Immature natural killer cell (primary cell): ENCODE results near the gene TGFB2. TPM values are rescaled to one million over a fixed set of nuclear protein-coding genes. Genes with fewer than 3 reads are reported as not detected.

Experiments
- DNase-seq, 3 donors: peaks; one replicate each; pipeline ENCODE4 v3.0.0; 2022; ENCODE audit warnings: mixed read lengths in 1 of 3
- H3K27ac Mint-ChIP-seq, 6 donors: one replicate each; pipeline ENCODE4 v1.8.0; 2020; ENCODE audit warnings: mixed read lengths in 6 of 6, mild to moderate bottlenecking in 5 of 6, inconsistent platforms in 4 of 6, moderate library complexity in 3 of 6
- H3K27me3 Mint-ChIP-seq, 3 donors: one replicate each; pipeline ENCODE4 v1.8.0; 2020 to 2021; ENCODE audit warnings: low read depth in 3 of 3, mild to moderate bottlenecking in 3 of 3, mixed read lengths in 3 of 3, moderate library complexity in 3 of 3, inconsistent platforms in 1 of 3
- H3K36me3 Mint-ChIP-seq, 3 donors: one replicate each; pipeline ENCODE4 v1.8.0; 2020; ENCODE audit warnings: mixed read lengths in 3 of 3, inconsistent platforms in 2 of 3, mild to moderate bottlenecking in 2 of 3
- H3K4me1 Mint-ChIP-seq, 2 donors: one replicate each; pipeline ENCODE4 v1.8.0; 2020; ENCODE audit warnings: inconsistent platforms in 2 of 2, mild to moderate bottlenecking in 2 of 2, mixed read lengths in 2 of 2, moderate library complexity in 1 of 2
- H3K4me3 Mint-ChIP-seq, 5 donors: one replicate each; pipeline ENCODE4 v1.8.0; 2020; ENCODE audit warnings: mild to moderate bottlenecking in 5 of 5, mixed read lengths in 5 of 5, inconsistent platforms in 3 of 5, moderate library complexity in 3 of 5
- H3K9me3 Mint-ChIP-seq, 6 donors: one replicate each; pipeline ENCODE4 v1.8.0; 2020; ENCODE audit warnings: mild to moderate bottlenecking in 6 of 6, mixed read lengths in 6 of 6, inconsistent platforms in 4 of 6, moderate library complexity in 3 of 6
- polyA plus RNA-seq, 3 donors: library from polyadenylated mRNA; unstranded; fragments of 300-500 nt; fragmentation: Illumina TruSeq; gene quantifications; one replicate each; pipeline ENCODE4 v1.2.3, GENCODE V29; 2021

TGFB2 gene
- polyA plus RNA-seq, 3 donors from 2014 or later: 0.07 TPM; not detected in 2

DNA sequence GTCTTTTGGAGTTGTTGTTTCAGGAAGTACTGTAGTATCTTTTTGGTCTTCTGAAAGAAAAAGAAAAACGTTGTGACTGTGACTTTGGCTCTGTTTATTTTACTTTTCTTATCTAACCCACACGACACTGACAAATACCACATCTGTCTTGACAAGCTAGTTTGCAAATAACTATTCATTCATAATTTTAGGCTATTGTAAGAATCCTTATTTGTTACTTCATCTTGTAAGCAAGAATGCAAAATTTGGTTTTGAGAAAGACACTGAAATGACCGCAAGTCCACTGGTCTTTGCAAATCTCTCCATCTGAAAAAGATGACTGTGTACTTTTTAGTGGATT, 12.7 kb downstream of the TGFB2 start:
- H3K9me3 Mint-ChIP-seq: no peaks in the 10 kb centered on the region
- no peaks in the 10 kb centered on the region for H3K36me3 Mint-ChIP-seq
- no peak overlapping the region for H3K4me3 Mint-ChIP-seq

DNA sequence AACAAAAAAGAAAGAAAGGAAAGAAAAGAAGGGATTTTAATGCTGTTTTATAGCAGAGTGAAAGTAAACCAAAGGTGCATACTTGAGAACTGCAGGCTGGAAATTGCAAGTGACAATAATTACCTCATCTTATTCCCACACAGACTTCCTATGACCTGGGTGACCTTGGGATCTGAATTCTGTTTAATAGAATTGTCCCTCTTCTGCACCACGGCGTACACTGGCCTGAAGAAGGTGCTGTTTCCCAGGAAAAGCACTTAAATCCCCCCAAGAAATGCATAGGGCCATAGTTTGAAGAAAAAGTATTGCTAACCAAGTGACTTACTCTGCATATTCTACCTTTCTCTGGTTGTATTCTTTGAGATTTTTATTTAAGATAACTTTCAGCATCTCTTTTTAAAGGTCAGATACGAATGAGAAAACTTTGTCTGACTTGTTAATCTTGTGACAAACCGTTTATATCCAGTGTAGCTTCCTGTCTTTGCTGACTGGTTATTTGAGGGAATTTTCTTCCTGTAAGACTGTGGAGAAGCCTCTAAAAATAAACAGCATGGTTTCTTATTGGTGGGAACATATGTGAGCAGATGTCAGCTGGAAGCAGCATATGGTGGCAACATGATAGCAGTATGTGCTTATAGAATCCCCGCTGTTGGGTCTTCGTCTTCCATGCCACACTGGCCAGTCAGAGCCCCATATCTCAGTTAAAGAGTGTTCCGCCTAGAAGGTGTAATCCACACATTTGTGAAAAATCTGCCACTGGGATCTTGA, 16.3 kb downstream of the TGFB2 start:
- Mint-ChIP-seq H3K9me3 (no peaks in the 10 kb centered on the region), H3K4me3 (no peak overlapping the region), H3K4me1 (no peaks in the 10 kb centered on the region)

More for the DNA sequence above, 12.7 kb downstream of the TGFB2 start:
- H3K27me3 Mint-ChIP-seq: no peaks in the 10 kb centered on the region
- H3K27ac Mint-ChIP-seq: no peak overlapping the region
- DNase-seq: no peak
- no peaks in the 10 kb centered on the region for H3K4me1 Mint-ChIP-seq

DNA sequence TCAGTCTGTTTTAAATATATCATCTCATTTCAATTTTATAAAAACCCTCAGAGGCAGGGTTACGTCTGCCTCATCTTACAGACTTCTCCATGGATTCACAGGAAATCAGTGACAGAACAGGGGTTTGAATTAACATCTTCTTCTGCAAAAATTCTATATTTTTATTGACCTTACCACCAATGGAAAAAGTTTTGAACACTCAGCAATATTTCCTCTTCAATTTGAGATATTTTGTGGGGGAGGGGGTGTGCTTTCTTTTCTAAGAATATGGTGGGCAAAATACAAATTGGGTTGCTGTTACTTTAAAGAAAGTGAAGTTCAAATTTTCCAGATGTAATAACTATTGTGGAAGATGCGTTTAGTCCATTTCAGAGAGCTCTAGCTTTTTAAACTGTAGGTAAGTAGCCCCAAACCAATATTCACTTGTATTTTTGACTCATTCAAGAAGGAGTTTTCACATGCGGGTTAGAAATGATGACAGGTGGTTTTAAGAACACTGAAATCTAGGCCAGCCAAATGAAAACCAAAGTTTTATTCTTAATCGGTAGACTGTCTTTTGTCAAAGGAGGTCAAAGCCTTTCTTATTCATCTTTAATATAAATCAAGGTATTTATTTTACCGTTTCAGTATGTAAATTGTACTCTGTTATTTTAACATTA, 17.4 kb downstream of the TGFB2 start:
- H3K4me3 Mint-ChIP-seq: no peak overlapping the region
- no peak overlapping the region for H3K27ac Mint-ChIP-seq
- no peaks in the 10 kb centered on the region for H3K4me1 Mint-ChIP-seq
- no peaks in the 10 kb centered on the region for H3K27me3 Mint-ChIP-seq
- H3K36me3 Mint-ChIP-seq: no peaks in the 10 kb centered on the region
- H3K9me3 Mint-ChIP-seq: no peaks in the 10 kb centered on the region
- DNase-seq: no peak

More for the DNA sequence above, 16.3 kb downstream of the TGFB2 start:
- no peak for DNase-seq
- H3K36me3 Mint-ChIP-seq: no peaks in the 10 kb centered on the region
- H3K27ac Mint-ChIP-seq: no peak overlapping the region
- H3K27me3 Mint-ChIP-seq: no peaks in the 10 kb centered on the region

DNA sequence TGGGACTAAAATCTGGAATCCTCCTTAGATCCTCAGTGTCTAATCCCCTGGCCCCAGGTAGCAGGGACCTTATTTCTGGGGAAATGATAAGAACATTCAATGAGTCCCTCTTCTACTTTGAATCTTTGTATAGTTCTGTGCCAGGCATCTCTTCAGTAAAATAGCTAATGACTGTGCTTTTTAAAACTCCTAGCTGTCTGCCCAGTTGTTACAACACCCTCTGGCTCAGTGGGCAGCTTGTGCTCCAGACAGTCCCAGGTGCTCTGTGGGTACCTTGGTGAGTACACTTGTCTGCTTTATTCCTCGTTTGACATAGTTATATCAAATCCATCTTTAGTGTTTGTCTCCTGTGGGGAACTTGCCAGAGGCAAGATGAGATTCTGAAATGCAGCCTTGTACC, 18.0 kb downstream of the TGFB2 start:
- Mint-ChIP-seq H3K9me3 (no peaks in the 10 kb centered on the region), H3K27ac (no peak overlapping the region), H3K4me1 (no peaks in the 10 kb centered on the region), H3K4me3 (no peak overlapping the region), H3K36me3 (no peaks in the 10 kb centered on the region), H3K27me3 (no peaks in the 10 kb centered on the region)
- DNase-seq: no peak

DNA sequence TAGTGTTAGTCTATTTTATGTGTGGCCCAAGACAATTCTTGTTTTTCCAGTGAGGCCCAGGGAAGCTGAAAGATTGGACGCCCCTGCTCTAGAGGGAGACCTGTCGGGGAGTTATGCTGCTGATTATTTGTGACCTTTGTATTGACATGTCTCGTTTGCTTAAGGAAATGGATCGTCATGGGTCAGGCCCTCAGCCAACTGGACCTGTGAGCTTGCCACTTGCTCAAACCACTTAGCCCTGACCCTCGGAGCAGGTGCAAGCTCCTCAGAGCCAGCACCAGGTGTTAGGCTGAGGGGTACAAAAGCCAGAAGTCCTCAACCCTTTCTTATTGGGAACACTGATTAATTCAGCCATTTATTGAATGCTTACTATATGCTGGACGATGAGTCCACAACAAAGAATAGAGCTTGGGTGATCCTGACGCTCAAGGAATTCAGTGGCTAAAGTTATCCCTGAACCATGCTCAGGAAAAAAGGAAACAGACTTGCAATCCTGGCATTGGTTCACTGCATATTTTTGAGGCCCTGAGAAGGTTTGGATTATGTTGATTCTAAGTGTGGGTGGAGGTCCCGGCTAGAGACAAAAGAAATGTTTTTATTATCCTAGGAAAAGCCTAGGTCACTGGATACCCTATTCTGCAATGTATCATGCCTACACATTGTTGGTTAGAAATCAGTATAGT, 19.0 kb downstream of the TGFB2 start:
- no peaks in the 10 kb centered on the region for H3K36me3 Mint-ChIP-seq
- no peaks in the 10 kb centered on the region for H3K9me3 Mint-ChIP-seq
- H3K27ac Mint-ChIP-seq: no peak overlapping the region
- H3K4me3 Mint-ChIP-seq: no peak overlapping the region
- H3K4me1 Mint-ChIP-seq: no peaks in the 10 kb centered on the region
- H3K27me3 Mint-ChIP-seq: no peaks in the 10 kb centered on the region
- no peak for DNase-seq

DNA sequence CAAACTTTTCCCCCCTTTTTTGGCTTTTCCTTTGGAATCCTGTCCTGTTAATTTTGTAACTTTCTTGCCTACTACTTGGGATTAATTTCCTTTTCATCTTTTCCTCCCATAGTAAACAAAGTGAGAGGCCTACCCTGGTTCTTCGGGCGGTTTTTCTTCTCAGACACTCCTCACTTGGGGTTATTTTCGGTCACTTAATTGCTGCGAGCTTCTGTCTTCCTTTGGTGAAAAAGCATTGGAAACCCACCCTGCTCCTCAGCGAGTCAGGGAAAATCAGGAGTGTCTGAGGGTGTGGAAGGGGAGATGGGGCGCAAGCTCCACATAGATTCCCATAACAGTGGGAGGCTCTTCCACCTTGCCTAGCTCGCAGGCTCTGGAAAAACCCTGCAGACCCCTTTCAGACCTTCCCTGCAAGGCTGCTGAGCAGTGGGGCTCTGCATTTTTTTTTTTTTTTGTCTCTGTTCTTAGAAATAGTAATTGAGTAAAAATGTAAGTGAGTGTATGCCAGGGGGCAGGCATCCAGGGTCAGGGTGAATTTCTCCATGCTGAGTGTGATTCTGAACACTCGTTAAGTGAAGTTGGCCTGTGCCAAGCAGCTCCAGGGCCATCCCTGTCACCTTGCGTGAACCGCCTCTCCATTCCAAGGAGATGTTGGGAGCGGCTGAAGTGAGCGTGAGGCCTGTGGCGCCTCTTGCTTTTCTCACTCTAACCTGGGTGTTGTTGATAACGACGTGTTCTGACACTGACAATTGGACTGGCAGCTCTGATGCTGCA, 20.3 kb downstream of the TGFB2 start:
- Mint-ChIP-seq H3K9me3 (no peaks in the 10 kb centered on the region), H3K27ac (no peak overlapping the region), H3K4me3 (no peak overlapping the region), H3K27me3 (no peaks in the 10 kb centered on the region), H3K36me3 (no peaks in the 10 kb centered on the region), H3K4me1 (no peaks in the 10 kb centered on the region)
- no peak for DNase-seq

DNA sequence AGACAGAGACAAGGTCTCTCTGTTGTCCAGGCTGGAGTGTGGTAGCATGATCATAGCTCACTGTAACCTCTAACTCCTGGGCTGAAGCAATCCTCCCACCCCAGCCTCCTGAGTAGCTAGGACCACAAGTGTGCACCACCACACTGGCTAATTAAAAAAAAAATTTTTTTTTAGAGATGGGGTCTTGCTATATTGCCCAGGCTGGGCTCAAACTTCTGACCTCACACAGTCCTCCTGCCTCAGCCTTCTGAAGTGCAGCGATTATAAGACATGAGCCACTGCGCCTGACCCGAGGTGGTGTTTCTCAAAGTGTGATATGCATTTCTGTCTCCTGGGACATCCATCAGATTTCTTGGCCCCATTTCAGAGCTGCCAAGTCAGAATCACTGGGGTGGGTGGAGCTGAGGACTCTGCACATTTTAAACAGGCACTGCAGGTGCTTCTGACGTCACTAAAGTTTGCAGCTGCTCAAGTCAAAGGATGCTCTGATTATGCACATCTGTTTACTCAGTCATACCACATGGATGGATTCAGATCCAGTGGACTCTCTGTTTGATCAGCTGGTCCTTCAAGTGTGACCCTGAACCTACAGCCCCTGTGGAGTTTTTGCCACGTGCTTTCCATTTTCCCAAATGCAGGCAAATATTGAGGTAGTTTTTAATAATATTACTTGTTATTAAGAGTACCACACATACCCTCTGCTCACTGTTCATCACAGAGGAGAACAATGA, 21.4 kb downstream of the TGFB2 start:
- Mint-ChIP-seq H3K4me1 (no peaks in the 10 kb centered on the region), H3K36me3 (no peaks in the 10 kb centered on the region), H3K9me3 (no peaks in the 10 kb centered on the region), H3K27me3 (no peaks in the 10 kb centered on the region), H3K27ac (no peak overlapping the region), H3K4me3 (no peak overlapping the region)
- DNase-seq: no peak

DNA sequence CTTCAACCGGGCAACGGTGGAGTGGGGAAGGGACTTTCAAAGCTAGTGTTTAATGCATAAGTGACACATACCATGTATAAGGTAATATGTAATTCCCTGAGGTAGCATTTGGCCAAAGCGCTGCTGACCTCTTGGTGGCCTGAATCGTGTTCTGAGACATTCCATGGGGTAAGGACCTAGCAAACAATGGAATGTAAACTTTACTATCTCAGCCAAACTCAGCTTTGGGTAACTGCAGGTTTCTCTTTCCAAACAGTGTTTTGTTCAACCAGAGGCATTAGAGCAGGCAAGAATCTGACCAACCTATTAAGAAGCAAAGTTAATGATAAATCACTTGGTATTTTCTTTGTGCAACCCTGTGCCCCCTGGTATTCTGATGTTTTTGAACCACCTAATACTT, 22.0 kb downstream of the TGFB2 start:
- no peaks in the 10 kb centered on the region for H3K4me1 Mint-ChIP-seq
- H3K36me3 Mint-ChIP-seq: no peaks in the 10 kb centered on the region
- H3K27me3 Mint-ChIP-seq: no peaks in the 10 kb centered on the region
- no peak for DNase-seq
- H3K9me3 Mint-ChIP-seq: no peaks in the 10 kb centered on the region
- H3K27ac Mint-ChIP-seq: no peak overlapping the region
- H3K4me3 Mint-ChIP-seq: no peak overlapping the region

DNA sequence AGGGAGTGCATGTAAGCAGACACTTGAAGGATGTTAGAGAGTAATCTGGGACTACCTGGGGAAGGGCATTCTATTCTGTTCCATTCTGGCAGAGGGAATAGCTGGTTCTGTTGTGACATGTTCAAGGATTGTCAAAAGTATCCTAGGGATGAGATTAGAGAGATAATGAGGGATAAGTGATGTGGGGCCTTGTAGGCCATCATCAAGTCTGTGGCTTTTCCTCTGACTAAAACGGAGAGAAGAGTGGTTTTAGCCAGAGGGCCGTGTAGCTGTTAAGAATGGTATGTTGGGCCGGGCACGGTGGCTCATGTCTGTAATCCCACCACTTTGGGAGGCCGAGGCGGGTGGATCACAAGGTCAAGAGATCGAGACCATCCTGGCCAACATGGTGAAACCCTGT, 23.6 kb downstream of the TGFB2 start:
- no peaks in the 10 kb centered on the region for H3K36me3 Mint-ChIP-seq
- H3K27ac Mint-ChIP-seq: no peak overlapping the region
- H3K9me3 Mint-ChIP-seq: no peaks in the 10 kb centered on the region
- H3K4me3 Mint-ChIP-seq: no peak overlapping the region
- DNase-seq: no peak
- H3K27me3 Mint-ChIP-seq: no peaks in the 10 kb centered on the region
- H3K4me1 Mint-ChIP-seq: no peaks in the 10 kb centered on the region

DNA sequence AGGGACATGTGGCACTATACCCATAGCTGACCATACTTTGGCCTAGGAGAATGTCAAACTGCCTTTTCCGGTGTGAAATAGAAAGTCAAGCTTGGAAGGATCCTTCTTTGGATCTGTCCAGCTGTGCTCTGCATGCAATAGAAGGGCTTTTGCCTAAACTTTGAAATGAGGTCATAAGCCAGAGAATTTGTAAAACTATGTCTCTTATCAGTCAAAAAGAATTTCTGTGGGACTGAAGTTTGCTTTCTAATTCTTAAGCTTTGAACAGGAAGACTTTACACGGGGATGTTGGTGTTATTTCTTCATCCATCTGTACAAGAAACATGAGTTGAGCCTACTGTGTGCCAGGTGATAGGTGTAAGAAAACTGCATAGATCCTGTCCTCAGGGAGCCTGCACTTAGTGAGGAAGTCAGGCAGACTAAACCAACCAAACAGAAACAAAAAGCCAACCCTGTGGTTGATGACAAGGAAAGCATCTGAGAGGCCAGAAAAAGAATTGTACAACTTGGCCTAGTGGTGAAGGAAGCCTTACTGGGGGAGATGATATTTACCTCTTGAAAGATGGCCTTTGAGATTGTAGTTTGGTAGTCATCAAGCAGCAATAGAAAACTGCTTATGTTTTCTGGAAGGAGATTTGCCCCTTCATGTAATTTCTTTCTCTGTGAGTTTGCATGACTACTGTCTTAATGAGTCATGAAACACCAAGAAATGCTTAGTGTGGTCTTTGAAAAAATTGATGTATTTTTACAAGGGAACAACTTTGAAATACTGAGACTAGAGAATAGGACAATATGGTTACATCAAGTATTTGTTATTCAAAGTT, 24.8 kb downstream of the TGFB2 start:
- Mint-ChIP-seq H3K36me3 (no peaks in the 10 kb centered on the region), H3K27ac (no peak overlapping the region), H3K9me3 (no peaks in the 10 kb centered on the region), H3K27me3 (no peaks in the 10 kb centered on the region), H3K4me1 (no peaks in the 10 kb centered on the region), H3K4me3 (no peak overlapping the region)
- DNase-seq: no peak

DNA sequence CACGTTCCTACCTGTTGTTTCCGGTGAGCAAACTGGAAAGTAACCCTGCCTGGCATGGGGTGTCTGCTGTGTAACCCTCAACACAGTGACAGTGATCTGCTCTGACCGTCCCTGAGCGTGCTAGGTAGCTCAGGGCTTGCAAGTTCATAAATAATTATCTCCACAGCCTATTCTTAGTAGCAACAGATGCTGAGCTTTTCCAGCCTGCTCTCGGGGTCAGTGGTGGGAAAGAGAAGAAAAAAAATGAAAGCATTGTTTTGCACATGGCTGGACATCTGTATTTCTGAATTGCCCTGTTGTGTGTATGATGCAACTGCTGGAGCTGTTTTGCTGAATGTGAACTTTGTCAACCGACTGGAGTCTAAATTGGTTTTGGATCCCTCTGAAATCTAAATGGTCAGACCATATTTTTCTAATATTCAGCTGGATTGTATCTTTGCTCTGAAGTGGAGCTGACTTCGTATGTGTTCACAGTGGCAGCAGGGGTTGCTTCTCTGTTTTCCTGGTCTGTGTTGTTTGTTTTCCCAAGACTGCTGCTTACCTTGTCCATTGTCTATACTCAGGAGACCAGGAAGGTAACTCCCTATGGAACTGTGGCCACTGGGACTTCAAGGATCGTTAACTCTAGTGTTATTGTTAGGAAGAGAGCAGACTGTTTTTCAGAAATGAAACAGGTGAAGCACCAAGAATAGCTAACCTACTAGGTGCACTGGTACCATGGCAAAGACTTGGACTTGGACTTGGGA, 27.0 kb downstream of the TGFB2 start:
- H3K4me3 Mint-ChIP-seq: no peak overlapping the region
- no peaks in the 10 kb centered on the region for H3K9me3 Mint-ChIP-seq
- peaks cover 0 to 4% (median 0%) of the 10 kb centered on the region in 3 donors for H3K27me3 Mint-ChIP-seq
- no peak for DNase-seq
- no peaks in the 10 kb centered on the region for H3K36me3 Mint-ChIP-seq
- H3K4me1 Mint-ChIP-seq: peaks cover 2 to 3% of the 10 kb centered on the region in 2 donors
- no peak overlapping the region for H3K27ac Mint-ChIP-seq
